PC-9 (cell line): ENCODE data around the gene R3HCC1L.

Source experiments
- CTCF ChIP-seq: fragments of 200-600 bp; sonication (generic); conservative IDR thresholded peaks from 2 replicates; pipeline ENCODE4 v1.6.1; 2017; ENCODE audit warnings: mixed run types, antibody characterized with exemption, mild to moderate bottlenecking, moderate library complexity
- EZH2 ChIP-seq: fragments of 200-600 bp; sonication (generic); IDR thresholded peaks from 2 replicates; pipeline ENCODE4 v1.8.0; 2017; ENCODE audit warnings: antibody characterized with exemption, low read depth

GRCh38 chr10:98263088-98263487, 128.6 kb downstream of the R3HCC1L start:
- TF ChIP-seq CTCF (no peak), EZH2 (no peak)
